Bone marrow (tissue), 2 donors: ENCODE data around the gene CBX2.
"Not testable (repeated sequence)": the region's sequence is repeated elsewhere in the genome, so short reads cannot be mapped to it uniquely, and the experiment has no call there.

Experiments
- DNase-seq, 2 donors: peaks; one replicate each; lab custom pipeline; 2025; lab: John Stamatoyannopoulos, UW

Gene CBX2

GRCh38 chr17:79742951-79743476, 34.9 kb upstream of the CBX2 start:
- DNase-seq = no peak

- DNase-seq = no peak
Observed at GRCh38 chr17:79743614-79744013, 34.3 kb upstream of the CBX2 start.

GRCh38 chr17:79745641-79746105, 32.3 kb upstream of the CBX2 start:
- no peak for DNase-seq

- no peak for DNase-seq
Observed at GRCh38 chr17:79746889-79747507, 30.9 kb upstream of the CBX2 start.

GRCh38 chr17:79747508-79748294, 30.2 kb upstream of the CBX2 start:
- no peak for DNase-seq

GRCh38 chr17:79748295-79749099, 29.5 kb upstream of the CBX2 start:
- DNase-seq = no peak

GRCh38 chr17:79749156-79749815, 28.7 kb upstream of the CBX2 start:
- no peak for DNase-seq

GRCh38 chr17:79749958-79750357, 28.0 kb upstream of the CBX2 start:
- no peak for DNase-seq

- DNase-seq = no peak
Observed at GRCh38 chr17:79750650-79751545, 27.1 kb upstream of the CBX2 start.

GRCh38 chr17:79752175-79752574, 25.8 kb upstream of the CBX2 start:
- no peak for DNase-seq

- no peak for DNase-seq
Observed at GRCh38 chr17:79754370-79754769, 23.6 kb upstream of the CBX2 start.

GRCh38 chr17:79754903-79755302, 23.0 kb upstream of the CBX2 start:
- not testable (repeated sequence) for DNase-seq

- no peak for DNase-seq
Observed at GRCh38 chr17:79755591-79755990, 22.4 kb upstream of the CBX2 start.

GRCh38 chr17:79757140-79757745, 20.7 kb upstream of the CBX2 start:
- DNase-seq = no peak

GRCh38 chr17:79758271-79758670, 19.7 kb upstream of the CBX2 start:
- DNase-seq = no peak

GRCh38 chr17:79760197-79760906, 17.6 kb upstream of the CBX2 start:
- DNase-seq = no peak

GRCh38 chr17:79761894-79762589, 15.9 kb upstream of the CBX2 start:
- no peak for DNase-seq

GRCh38 chr17:79765708-79766107, 12.2 kb upstream of the CBX2 start:
- DNase-seq = no peak
